K562 (cell line): Measurements from ENCODE around the gene UBE2L3. TPM values are rescaled to one million over a fixed set of nuclear protein-coding genes. Genes with fewer than 3 reads are reported as not detected.

Source experiments
- CHD2 ChIP-seq: IDR thresholded peaks from 2 replicates; pipeline ENCODE4 v1.6.1; 2011; ENCODE audit warnings: low read depth, low read length
- DEAF1 ChIP-seq: fragments of 450-650 bp; formaldehyde crosslinking; IDR thresholded peaks from 2 replicates; pipeline ENCODE4 v1.4.0; 2020; ENCODE audit warnings: mild to moderate bottlenecking, moderate library complexity
- FOXP1 ChIP-seq: sonication (generic); formaldehyde crosslinking; IDR thresholded peaks from 2 replicates; pipeline ENCODE4 v1.8.0; 2022; ENCODE audit warnings: mild to moderate bottlenecking, missing genetic modification reagents
- GABPB1 ChIP-seq: sonication (generic); formaldehyde crosslinking; IDR thresholded peaks from 2 replicates; pipeline ENCODE4 v1.8.0; 2022; ENCODE audit warnings: mild to moderate bottlenecking, missing genetic modification reagents
- HDAC3 ChIP-seq: fragments of 450-650 bp; IDR thresholded peaks from 2 replicates; pipeline ENCODE4 v1.6.1; 2018; ENCODE audit warnings: borderline replicate concordance, mild to moderate bottlenecking, moderate library complexity; ENCODE audit not compliant: partially characterized antibody
- HMG20A ChIP-seq: fragments of 450-650 bp; formaldehyde crosslinking; conservative IDR thresholded peaks from 2 replicates; pipeline ENCODE4 v1.4.0; 2020; ENCODE audit warnings: mild to moderate bottlenecking, mixed read lengths
- HMGXB4 ChIP-seq: sonication (generic); formaldehyde crosslinking; IDR thresholded peaks from 2 replicates; pipeline ENCODE4 v1.8.1; 2023; ENCODE audit warnings: mild to moderate bottlenecking, missing genetic modification reagents
- HNRNPLL ChIP-seq: fragments of 200-400 bp; formaldehyde crosslinking; IDR thresholded peaks from 2 replicates; pipeline ENCODE4 v1.6.1; 2017; ENCODE audit warnings: low read length, low read depth, mild to moderate bottlenecking; ENCODE audit not compliant: poor library complexity, severe bottlenecking
- REST ChIP-seq, 2 experiments: fragments of 450-650 bp; formaldehyde crosslinking in 1 of 2; IDR thresholded peaks; 2 replicates each; pipeline versions ENCODE4 v1.4.0 to v1.6.1; 2014 to 2020; ENCODE audit warnings: mild to moderate bottlenecking in 2 of 2, borderline replicate concordance in 1 of 2, low read depth in 1 of 2
- TBL1XR1 ChIP-seq, 2 experiments: IDR thresholded peaks; 2 replicates each; pipeline ENCODE4 v1.6.1; 2012; ENCODE audit warnings: improper control_type of control experiment in 2 of 2, low read length in 2 of 2, mild to moderate bottlenecking in 1 of 2
- ZMIZ1 ChIP-seq, 2 experiments: fragments of 150-350 bp in 1 of 2; IDR thresholded peaks; 2 replicates each; pipeline ENCODE4 v1.6.1; 2012 to 2016; ENCODE audit warnings: low read depth in 2 of 2, low read length in 2 of 2, mild to moderate bottlenecking in 1 of 2, moderate library complexity in 1 of 2
- ZNF586 ChIP-seq: fragments of 450-650 bp; formaldehyde crosslinking; conservative IDR thresholded peaks from 2 replicates; pipeline ENCODE4 v1.4.0; 2020; ENCODE audit warnings: mild to moderate bottlenecking, moderate library complexity
- polyA plus RNA-seq, 8 experiments: library from polyadenylated mRNA; depleted of rRNA in 4 of 8; stranded (reverse) in 5 of 8; unstranded in 3 of 8; fragments of >200 nt; fragmentation: Nextera tagmentation in 2 of 8; fragmentation: Illumina TruSeq in 1 of 8; extraction: Ambion mirVana in 2 of 8; extraction: Trizol in 1 of 8; gene quantifications; 2 replicates each; pipeline versions ENCODE4 v1.2.1 to v1.2.3, GENCODE V29; 2011 to 2014; ENCODE audit warnings: inconsistent platforms in 1 of 8, missing spikeins in 1 of 8
- total RNA-seq, 7 experiments: library from RNA; depleted of rRNA in 6 of 7; stranded (reverse); fragments of >200 nt in 6 of 7; fragmentation: Illumina TruSeq in 2 of 7; extraction: Trizol in 2 of 7; gene quantifications; 2 replicates each; pipeline versions ENCODE4 v1.2.1 to v1.2.3, GENCODE V29; 2011 to 2021; ENCODE audit warnings: low replicate concordance in 1 of 7

UBE2L3 gene
- total and polyA plus RNA-seq, 9 of the 15 experiments (the other 6 are each of a cell fraction or from before 2014, with no cell fraction given), result 215 to 625 (median 285) TPM

GRCh38 chr22:21650280-21650679 is 82.8 kb downstream of the UBE2L3 start (continued):
- no peak for TF ChIP-seq REST (IDR thresholded peaks at IDR 0.05; ENCODE audit: borderline replicate concordance)
- no peak for TF ChIP-seq REST (CRISPR knock-in tag; IDR thresholded peaks at IDR 0.05; ENCODE audit: low read depth)
- no peak for TF ChIP-seq FOXP1 (CRISPR knock-in tag)
- TF ChIP-seq HDAC3, result no peak
- no peak for TF ChIP-seq HMG20A (CRISPR knock-in tag)
- TF ChIP-seq HMGXB4 (CRISPR knock-in tag), result 0 out of 2 replicates have a peak, but pooled peaks have one; percentile 53
- TF ChIP-seq CHD2, result peak; percentile 30; the same call in 1 of the 2 replicates
- TF ChIP-seq ZMIZ1 (IDR thresholded peaks at IDR 0.05; ENCODE audit: low read depth in 2 of 2, low read length in 2 of 2), result 0 out of 4 replicates have a peak, but pooled peaks of 1 of the 2 experiments have one; percentile 18
- TF ChIP-seq ZNF586 (CRISPR knock-in tag), result no peak
- TF ChIP-seq HNRNPLL, result no peak
- TF ChIP-seq GABPB1, result no peak
- TF ChIP-seq DEAF1, result no peak
- TF ChIP-seq TBL1XR1 (IDR thresholded peaks at IDR 0.05; ENCODE audit: low read length in 2 of 2), result peak in 1 of 2 experiments; percentile 43; a peak in 1 of 4 replicates
